Smooth muscle cell (in vitro differentiated cells): ENCODE measurements around the gene SLC20A1. TPM values are rescaled to one million over a fixed set of nuclear protein-coding genes. Genes with fewer than 3 reads are reported as not detected.
"Not testable (repeated sequence)": the region's sequence is repeated elsewhere in the genome, so short reads cannot be mapped to it uniquely, and the experiment has no call there.

Source experiments
- DNase-seq: peaks from one replicate; lab custom pipeline; 2025; ENCODE audit not compliant: unreplicated experiment; lab: John Stamatoyannopoulos, UW
- H2AFZ ChIP-seq: fragments of 200-600 bp; sonication (generic); 2 replicates; pipeline ENCODE4 v1.6.0; 2016; ENCODE audit warnings: antibody characterized with exemption, low read depth, mild to moderate bottlenecking
- H3F3A ChIP-seq: fragments of 200-600 bp; sonication (generic); 2 replicates; pipeline ENCODE4 v1.6.0; 2017; ENCODE audit warnings: antibody characterized with exemption, low read depth
- H3K27ac ChIP-seq: fragments of 200-600 bp; sonication (generic); 2 replicates; pipeline ENCODE4 v1.5.1; 2016; ENCODE audit warnings: low read depth, mild to moderate bottlenecking
- H3K27me3 ChIP-seq: fragments of 200-600 bp; sonication (generic); 2 replicates; pipeline ENCODE4 v1.6.1; 2016; ENCODE audit warnings: low read depth, mild to moderate bottlenecking
- H3K36me3 ChIP-seq: fragments of 200-600 bp; sonication (generic); 2 replicates; pipeline ENCODE4 v1.5.1; 2016; ENCODE audit warnings: low read depth
- H3K4me1 ChIP-seq: fragments of 200-600 bp; sonication (generic); 2 replicates; pipeline ENCODE4 v1.5.1; 2016; ENCODE audit warnings: low read depth
- H3K4me2 ChIP-seq: fragments of 200-600 bp; sonication (generic); 2 replicates; pipeline ENCODE4 v1.6.0; 2016; ENCODE audit warnings: mild to moderate bottlenecking
- H3K4me3 ChIP-seq: fragments of 200-600 bp; sonication (generic); 2 replicates; pipeline ENCODE4 v1.5.1; 2016; ENCODE audit warnings: mild to moderate bottlenecking
- H3K79me2 ChIP-seq: fragments of 200-600 bp; sonication (generic); 2 replicates; pipeline ENCODE4 v1.6.0; 2016; ENCODE audit warnings: low read depth, mild to moderate bottlenecking
- H3K9ac ChIP-seq: fragments of 200-600 bp; sonication (generic); 2 replicates; pipeline ENCODE4 v1.6.0; 2016; ENCODE audit warnings: low read depth
- H3K9me3 ChIP-seq: fragments of 200-600 bp; sonication (generic); replicated peaks from 2 replicates; pipeline ENCODE4 v1.5.1; 2016; ENCODE audit warnings: low read depth
- H4K20me1 ChIP-seq: fragments of 200-600 bp; sonication (generic); 2 replicates; pipeline ENCODE4 v1.6.0; 2016; ENCODE audit warnings: low read depth
- WGBS: methylation state at CpG from one replicate; pipeline ENCODE4 v1.1.7; 2016; ENCODE audit warnings: low lambda C conversion rate; 5-methylcytosine and 5-hydroxymethylcytosine counted together
- polyA plus RNA-seq: library from polyadenylated mRNA; unstranded; fragments of >200 nt; fragmentation: Nextera tagmentation; extraction: Ambion mirVana; gene quantifications from 2 replicates; pipeline ENCODE4 v1.2.1, GENCODE V29; 2016
- total RNA-seq: library from RNA; depleted of rRNA; stranded (reverse); fragments of >200 nt; gene quantifications from 2 replicates; pipeline ENCODE4 v1.2.3, GENCODE V29; 2014
- TF ChIP-seq, protein P1 (sequence below): fragments of 200-600 bp; sonication (generic); IDR thresholded peaks from 2 replicates; pipeline ENCODE4 v1.5.1; 2017; ENCODE audit warnings: borderline replicate concordance, mild to moderate bottlenecking, antibody characterized with exemption; ENCODE audit not compliant: insufficient read depth, poor library complexity, severe bottlenecking

SLC20A1 gene
- total and polyA plus RNA-seq, 2 experiments from 2014 or later = 93.4 to 106 TPM

DNA sequence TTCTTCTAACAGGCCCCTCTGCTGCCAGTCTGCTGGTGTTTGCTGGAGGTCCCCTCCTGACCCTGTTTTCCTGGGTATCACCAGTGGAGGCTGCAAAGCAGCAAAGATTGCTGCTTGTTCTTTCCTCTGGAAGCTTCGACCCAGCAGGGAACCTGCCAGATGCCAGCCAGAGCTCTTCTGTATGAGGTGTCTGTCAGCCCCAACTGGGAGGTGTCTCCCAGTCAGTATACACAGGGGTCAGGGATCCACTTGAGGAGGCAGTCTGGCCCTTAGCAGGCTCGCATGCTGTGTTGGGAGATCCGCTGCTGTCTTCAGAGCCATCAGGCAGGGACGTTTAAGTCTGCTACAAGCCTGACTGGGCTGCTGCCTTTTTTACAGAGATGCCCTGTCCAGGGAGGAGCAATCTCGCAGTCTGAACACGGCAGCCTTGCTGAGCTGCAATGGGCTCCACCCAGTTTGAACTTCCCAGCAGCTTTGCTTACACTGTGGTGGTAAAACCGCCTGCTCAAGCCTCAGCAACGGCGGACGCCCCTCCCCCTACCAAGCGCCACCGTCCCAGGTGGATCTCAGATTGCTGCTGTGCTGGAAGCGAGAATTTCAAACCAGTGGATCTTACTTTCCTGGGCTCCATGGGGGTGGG, 31.4 kb upstream of the SLC20A1 start:
- 27% methylated on average over 13 of the region's 13 CpGs for WGBS

DNA sequence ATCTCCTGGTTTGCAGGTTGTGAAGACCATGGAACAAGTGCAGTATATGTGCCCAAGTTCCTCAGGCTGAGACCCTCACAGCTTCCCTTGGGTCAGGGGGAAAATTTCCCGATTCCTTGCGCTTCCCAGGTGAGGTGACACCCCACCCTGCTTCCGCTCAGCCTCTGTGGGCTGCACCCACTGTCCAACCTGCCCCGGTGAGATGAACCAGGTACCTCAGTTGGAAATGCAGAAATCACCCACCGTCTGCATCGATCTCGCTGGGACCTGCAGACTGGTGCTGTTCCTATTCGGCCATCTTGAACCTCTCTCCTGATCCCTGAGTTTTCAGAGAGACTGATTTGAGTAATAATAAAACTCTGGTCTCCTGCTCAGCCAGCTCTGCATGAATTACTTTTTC, 30.7 kb upstream of the SLC20A1 start:
- Histone ChIP-seq H3K27me3 (no peaks in the 10 kb centered on the region), H4K20me1 (no peaks in the 10 kb centered on the region), H3K36me3 (no peaks in the 10 kb centered on the region), H3F3A (no peaks in the 10 kb centered on the region), H3K9me3 (no peaks in the 10 kb centered on the region), H3K27ac (no peak overlapping the region), H3K4me1 (peaks cover 9% of the 10 kb centered on the region), H3K4me2 (no peak overlapping the region), H3K9ac (no peak overlapping the region), H2AFZ (no peak overlapping the region), H3K79me2 (no peaks in the 10 kb centered on the region), H3K4me3 (no peak overlapping the region)
- WGBS = 97% methylated on average over 8 of the region's 8 CpGs
- TF ChIP-seq, protein P1, sequence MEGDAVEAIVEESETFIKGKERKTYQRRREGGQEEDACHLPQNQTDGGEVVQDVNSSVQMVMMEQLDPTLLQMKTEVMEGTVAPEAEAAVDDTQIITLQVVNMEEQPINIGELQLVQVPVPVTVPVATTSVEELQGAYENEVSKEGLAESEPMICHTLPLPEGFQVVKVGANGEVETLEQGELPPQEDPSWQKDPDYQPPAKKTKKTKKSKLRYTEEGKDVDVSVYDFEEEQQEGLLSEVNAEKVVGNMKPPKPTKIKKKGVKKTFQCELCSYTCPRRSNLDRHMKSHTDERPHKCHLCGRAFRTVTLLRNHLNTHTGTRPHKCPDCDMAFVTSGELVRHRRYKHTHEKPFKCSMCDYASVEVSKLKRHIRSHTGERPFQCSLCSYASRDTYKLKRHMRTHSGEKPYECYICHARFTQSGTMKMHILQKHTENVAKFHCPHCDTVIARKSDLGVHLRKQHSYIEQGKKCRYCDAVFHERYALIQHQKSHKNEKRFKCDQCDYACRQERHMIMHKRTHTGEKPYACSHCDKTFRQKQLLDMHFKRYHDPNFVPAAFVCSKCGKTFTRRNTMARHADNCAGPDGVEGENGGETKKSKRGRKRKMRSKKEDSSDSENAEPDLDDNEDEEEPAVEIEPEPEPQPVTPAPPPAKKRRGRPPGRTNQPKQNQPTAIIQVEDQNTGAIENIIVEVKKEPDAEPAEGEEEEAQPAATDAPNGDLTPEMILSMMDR = no peak
- DNase-seq = no peak

More for the DNA sequence above, 31.4 kb upstream of the SLC20A1 start:
- no peaks in the 10 kb centered on the region for H3K79me2 ChIP-seq
- peaks cover 9% of the 10 kb centered on the region for H3K4me1 ChIP-seq
- H4K20me1 ChIP-seq = no peaks in the 10 kb centered on the region
- H3K36me3 ChIP-seq = no peaks in the 10 kb centered on the region
- H3K4me3 ChIP-seq = no peak overlapping the region
- no peak overlapping the region for H3K9ac ChIP-seq
- no peaks in the 10 kb centered on the region for H3K27me3 ChIP-seq
- peak overlapping the region; percentile 39 for H3K4me2 ChIP-seq
- no peak for DNase-seq
- no peak overlapping the region for H2AFZ ChIP-seq
- no peak overlapping the region for H3K27ac ChIP-seq
- H3F3A ChIP-seq = no peaks in the 10 kb centered on the region
- no peaks in the 10 kb centered on the region for H3K9me3 ChIP-seq
- TF ChIP-seq, protein P1 = no peak

DNA sequence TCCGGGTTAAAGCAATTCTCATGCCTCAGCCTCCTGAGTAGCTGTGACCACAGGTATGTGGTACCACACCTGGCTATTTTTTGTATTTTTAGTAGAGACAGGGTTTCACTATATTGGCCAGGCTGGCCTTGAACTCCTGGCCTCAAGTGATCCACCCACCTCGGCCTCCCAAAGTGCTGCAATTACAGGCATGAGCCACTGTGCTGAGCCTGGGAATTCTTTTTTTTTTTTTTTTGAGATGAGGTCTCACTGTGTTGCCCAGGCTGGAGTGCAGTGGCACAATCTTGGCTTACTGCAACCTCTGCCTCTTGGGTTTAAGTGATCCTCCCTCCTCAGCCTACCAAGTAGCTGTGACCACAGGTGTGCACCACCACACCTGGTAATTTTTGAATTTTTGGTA, 29.9 kb upstream of the SLC20A1 start:
- H2AFZ ChIP-seq, H3K9me3 ChIP-seq, H3K27ac ChIP-seq, H3K79me2 ChIP-seq, DNase-seq, H3K4me2 ChIP-seq, H4K20me1 ChIP-seq, H3K4me3 ChIP-seq, H3K9ac ChIP-seq, H3K4me1 ChIP-seq, H3K36me3 ChIP-seq, H3K27me3 ChIP-seq, H3F3A ChIP-seq: not testable (repeated sequence)
- 89% methylated on average over 2 of the region's 2 CpGs for WGBS

DNA sequence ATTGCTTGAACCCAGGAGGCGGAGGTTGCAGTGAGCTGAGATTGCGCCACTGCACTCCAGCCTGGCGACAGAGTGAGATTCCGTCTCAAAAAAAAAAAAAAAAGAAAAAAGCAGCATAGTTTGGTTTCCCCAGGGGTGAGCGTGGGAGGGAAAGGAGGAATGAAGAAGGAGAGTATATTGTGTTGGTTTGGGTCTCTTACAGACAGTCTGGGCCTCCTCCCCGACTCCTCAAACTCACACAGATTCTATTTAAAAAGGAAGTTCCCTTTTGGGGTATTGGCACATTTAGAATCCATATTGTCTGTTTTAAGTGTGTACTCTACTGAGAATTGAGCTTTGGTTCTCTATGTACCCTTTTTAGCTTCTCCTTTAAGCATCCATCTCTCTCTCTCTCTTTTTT, 27.4 kb upstream of the SLC20A1 start:
- H3K79me2 ChIP-seq = no peaks in the 10 kb centered on the region
- H3K4me3 ChIP-seq = no peak overlapping the region
- no peaks in the 10 kb centered on the region for H4K20me1 ChIP-seq
- no peaks in the 10 kb centered on the region for H3K27me3 ChIP-seq
- TF ChIP-seq, protein P1 = no peak
- H2AFZ ChIP-seq = no peak overlapping the region
- H3K4me2 ChIP-seq = no peak overlapping the region
- no peak overlapping the region for H3K9ac ChIP-seq
- H3F3A ChIP-seq = peaks cover 7% of the 10 kb centered on the region
- no peak for DNase-seq
- H3K9me3 ChIP-seq = no peaks in the 10 kb centered on the region
- 86% methylated on average over 4 of the region's 6 CpGs for WGBS
- H3K4me1 ChIP-seq = peaks cover 9% of the 10 kb centered on the region
- H3K27ac ChIP-seq = no peak overlapping the region
- H3K36me3 ChIP-seq = no peaks in the 10 kb centered on the region
